ENCODE results near the gene LNP1.

DNA sequence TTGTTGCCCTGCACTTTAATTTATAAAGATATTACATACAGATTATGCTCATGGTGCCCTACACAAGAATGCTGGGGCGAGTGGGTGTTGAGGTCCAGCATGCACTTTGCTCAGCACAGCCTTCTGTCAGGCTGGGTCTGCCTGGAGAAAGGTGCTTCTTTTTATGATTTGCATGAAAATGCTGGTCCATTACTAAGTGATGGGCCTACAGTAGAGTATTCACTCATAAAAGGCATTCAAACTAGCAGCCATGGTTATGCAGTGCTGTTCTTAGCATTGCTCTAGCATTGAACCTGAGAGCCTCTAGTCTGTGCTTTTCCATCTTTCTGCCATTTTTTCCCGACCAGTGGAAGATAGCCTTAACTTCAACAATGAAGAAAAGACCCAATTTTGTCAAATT is 12.3 kb downstream of the LNP1 start:
- TF ChIP-seq POLR2A (IDR thresholded peaks at IDR 0.05) (no peak), POLR2AphosphoS5 (IDR thresholded peaks at IDR 0.05) (no peak)
- TF ChIP-seq, protein P1, sequence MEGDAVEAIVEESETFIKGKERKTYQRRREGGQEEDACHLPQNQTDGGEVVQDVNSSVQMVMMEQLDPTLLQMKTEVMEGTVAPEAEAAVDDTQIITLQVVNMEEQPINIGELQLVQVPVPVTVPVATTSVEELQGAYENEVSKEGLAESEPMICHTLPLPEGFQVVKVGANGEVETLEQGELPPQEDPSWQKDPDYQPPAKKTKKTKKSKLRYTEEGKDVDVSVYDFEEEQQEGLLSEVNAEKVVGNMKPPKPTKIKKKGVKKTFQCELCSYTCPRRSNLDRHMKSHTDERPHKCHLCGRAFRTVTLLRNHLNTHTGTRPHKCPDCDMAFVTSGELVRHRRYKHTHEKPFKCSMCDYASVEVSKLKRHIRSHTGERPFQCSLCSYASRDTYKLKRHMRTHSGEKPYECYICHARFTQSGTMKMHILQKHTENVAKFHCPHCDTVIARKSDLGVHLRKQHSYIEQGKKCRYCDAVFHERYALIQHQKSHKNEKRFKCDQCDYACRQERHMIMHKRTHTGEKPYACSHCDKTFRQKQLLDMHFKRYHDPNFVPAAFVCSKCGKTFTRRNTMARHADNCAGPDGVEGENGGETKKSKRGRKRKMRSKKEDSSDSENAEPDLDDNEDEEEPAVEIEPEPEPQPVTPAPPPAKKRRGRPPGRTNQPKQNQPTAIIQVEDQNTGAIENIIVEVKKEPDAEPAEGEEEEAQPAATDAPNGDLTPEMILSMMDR (IDR thresholded peaks at IDR 0.05) = no peak
